ENCODE measurements around the gene FGFR4.

DNA sequence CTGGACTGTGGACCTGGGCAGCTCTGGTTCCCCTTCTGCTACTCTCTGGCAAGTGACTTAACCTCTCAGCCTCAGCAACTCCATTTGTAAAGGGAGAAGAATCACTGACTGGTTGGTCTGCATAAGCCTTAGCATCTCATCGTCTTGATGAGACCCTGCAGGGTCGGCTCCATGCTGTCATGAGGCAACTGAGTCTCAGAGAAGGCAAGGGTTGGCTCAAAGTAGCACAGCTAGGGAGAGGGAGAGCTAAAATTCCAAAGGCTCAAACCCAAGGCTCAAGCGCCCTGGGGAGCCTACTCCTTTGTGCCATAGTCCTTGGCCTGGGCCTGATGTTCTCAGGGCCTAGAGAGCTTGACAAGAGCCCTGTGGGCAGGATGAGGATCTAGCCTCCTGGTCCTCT lies 4.5 kb downstream of the FGFR4 start:
- TF ChIP-seq POLR2AphosphoS5 (IDR thresholded peaks at IDR 0.05; ENCODE audit: low read depth), result no peak
- no peak for TF ChIP-seq CTCF (conservative IDR thresholded peaks at IDR 0.05; ENCODE audit: low read depth in 2 of 2)
- no peak for TF ChIP-seq JUNB (IDR thresholded peaks at IDR 0.05; ENCODE audit: unreplicated experiment)

All from GM23338 (cell line).